ENCODE results near the gene ABCB8.
A peak's percentile ranks its signal among the peaks of the same experiment; 100 is the strongest.
"Not testable (repeated sequence)": the region's sequence is repeated elsewhere in the genome, so short reads cannot be mapped to it uniquely, and the experiment has no call there.

Gene ABCB8

DNA sequence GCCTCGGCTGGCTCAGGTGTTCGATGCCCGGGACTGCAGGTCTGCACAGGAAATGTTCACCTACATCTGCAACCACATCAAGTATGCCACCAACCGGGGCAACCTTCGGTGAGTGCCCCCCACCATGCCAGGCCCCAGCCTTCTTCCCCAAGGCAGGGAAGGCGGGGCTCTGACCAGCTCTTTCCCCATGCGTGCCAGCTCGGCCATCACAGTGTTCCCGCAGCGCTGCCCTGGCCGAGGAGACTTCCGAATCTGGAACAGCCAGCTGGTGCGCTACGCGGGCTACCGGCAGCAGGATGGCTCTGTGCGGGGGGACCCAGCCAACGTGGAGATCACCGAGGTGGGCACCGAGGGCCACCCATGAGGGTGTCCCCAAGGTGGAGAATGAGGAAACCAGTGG lies 29.9 kb upstream of the ABCB8 start:
- no peak for DNase-seq (ENCODE audit: low spot score)

DNA sequence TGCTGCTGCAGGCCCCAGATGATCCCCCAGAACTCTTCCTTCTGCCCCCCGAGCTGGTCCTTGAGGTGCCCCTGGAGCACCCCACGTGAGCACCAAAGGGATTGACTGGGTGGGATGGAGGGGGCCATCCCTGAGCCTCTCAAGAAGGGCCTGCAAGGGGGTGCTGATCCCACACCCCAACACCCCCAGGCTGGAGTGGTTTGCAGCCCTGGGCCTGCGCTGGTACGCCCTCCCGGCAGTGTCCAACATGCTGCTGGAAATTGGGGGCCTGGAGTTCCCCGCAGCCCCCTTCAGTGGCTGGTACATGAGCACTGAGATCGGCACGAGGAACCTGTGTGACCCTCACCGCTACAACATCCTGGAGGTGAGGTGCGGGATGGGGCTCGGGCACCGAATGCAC lies 29.2 kb upstream of the ABCB8 start:
- no peak for DNase-seq (ENCODE audit: low spot score)

DNA sequence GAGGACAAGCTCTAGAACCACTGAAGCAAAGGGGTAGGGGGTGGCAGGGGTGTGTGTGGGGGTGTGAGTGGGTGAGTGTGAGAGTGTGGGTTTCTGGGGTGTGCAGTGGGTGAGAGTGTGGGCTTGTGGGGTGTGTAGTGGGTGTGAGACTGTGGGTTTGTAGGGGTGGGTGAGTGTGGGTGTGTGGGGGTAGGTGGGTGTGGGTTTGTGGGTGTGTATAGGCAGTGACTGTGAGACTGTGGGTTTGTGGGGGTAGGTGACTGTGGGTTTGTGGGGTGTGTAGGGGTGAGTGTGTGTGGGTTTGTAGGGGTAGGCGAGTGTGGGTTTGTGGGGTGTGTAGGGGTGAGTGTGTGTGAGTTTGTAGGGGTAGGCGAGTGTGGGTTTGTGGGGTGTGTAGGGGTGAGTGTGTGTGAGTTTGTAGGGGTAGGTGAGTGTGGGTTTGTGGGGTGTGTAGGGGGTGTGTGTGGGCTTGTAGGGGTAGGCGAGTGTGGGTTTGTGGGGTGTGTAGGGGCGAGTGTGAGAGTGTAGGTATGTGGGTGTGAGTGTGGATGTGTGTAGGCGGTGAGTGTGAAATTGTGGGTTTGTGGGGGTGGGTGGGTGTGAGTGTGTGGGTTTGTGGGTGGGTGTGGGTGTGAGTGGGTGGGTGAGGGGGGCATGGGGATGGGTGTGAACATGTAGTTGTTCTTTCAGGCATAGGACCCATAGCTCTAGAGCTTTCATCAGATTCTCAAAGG lies 28.6 kb upstream of the ABCB8 start:
- DNase-seq (ENCODE audit: low spot score) = no peak

DNA sequence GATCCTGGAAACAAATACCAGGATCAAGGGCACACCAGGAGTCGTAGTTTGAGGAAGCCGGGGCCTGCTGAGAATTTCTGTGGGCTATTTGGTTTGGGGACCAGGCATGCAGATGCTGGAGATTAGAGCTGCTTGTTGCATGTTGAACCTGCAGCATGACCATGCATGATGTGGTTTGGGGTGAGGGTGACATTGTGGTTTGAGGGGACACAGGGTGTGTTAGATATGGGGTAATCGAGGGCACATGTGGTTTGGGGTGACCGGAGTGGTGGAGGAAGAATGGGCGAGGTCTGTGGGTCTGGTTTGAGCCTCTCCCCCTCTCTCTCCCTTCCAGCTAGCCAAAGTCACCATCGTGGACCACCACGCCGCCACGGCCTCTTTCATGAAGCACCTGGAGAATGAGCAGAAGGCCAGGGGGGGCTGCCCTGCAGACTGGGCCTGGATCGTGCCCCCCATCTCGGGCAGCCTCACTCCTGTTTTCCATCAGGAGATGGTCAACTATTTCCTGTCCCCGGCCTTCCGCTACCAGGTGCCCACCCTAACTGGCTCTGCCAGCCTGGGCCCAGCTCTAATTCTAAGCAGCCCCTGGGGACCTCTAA lies 27.3 kb upstream of the ABCB8 start:
- DNase-seq (ENCODE audit: low spot score) = no peak

DNA sequence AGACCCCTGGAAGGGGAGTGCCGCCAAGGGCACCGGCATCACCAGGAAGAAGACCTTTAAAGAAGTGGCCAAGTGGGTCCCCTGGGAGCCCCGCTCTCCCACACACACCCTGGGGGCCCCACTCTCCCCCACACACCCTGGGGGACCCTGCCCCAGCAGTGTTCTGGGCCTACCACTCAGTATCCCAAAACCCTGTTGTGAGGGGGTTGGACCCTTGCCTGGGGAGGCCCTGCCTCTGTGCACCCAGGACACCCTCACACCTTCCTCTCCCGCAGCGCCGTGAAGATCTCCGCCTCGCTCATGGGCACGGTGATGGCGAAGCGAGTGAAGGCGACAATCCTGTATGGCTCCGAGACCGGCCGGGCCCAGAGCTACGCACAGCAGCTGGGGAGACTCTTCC lies 26.7 kb upstream of the ABCB8 start:
- no peak for DNase-seq (ENCODE audit: low spot score)

DNA sequence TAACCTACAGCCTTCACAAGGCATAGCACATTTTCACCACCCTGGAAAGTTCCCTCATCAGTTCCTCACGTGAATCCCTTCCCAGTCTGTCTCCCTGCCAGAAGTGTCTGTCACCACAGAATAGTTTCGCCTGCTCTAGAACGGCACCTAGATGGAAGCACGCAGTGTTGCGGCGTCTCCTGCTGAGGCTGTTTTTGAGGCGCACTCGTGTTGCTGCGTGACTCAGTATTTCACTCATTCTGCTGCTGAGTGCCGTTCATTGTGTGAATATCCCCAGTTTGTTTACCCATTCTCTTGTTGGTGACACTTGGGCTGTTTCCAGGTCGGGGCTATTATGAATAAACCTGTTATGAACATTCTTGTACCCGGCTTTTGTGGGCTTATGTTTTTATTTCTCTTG lies 24.7 kb upstream of the ABCB8 start:
- DNase-seq (ENCODE audit: low spot score) = no peak

DNA sequence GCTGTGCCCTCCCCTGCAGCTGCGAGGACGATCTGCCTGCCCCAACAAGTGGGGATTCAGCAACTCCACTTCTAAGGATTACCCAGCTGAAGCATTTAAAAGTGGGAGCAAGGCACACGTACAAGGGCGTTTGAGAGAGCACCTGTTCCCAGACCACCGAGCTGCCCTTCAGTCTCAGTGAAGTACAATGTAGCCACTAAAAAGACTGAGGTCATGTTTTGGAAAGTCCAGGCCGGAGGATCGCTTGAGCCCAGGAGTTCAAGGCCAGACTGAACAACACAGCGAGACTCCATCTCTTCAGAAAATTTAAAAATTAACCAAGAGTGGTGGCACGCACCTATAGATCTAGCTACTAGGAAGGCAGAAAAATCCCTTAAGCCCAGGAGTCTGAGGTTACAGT lies 22.7 kb upstream of the ABCB8 start:
- DNase-seq (ENCODE audit: low spot score) = no peak

DNA sequence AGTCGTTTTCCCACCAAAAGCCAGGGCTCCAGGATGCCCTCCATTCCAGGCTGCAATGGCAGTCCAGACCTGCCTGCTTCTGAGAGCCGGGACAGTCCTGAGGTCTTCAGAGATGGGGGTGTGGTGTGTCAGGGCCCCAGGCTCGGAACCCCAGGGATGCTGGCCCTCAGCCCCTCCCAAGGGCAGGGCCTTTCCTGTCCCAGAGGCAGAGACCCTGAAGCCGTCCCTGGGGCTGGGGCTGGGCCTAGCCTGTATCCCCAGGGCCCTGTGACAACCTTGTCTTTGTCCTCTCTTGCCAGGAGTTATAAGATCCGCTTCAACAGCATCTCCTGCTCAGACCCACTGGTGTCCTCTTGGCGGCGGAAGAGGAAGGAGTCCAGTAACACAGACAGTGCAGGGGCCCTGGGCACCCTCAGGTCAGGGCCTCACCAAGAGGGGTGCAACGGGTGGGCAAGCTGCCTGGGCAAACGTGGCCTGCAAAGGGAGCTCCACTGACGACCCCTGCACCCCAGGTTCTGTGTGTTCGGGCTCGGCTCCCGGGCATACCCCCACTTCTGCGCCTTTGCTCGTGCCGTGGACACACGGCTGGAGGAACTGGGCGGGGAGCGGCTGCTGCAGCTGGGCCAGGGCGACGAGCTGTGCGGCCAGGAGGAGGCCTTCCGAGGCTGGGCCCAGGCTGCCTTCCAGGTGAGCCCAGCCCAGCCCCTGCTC lies 21.5 kb upstream of the ABCB8 start:
- no peak for DNase-seq (ENCODE audit: low spot score)

DNA sequence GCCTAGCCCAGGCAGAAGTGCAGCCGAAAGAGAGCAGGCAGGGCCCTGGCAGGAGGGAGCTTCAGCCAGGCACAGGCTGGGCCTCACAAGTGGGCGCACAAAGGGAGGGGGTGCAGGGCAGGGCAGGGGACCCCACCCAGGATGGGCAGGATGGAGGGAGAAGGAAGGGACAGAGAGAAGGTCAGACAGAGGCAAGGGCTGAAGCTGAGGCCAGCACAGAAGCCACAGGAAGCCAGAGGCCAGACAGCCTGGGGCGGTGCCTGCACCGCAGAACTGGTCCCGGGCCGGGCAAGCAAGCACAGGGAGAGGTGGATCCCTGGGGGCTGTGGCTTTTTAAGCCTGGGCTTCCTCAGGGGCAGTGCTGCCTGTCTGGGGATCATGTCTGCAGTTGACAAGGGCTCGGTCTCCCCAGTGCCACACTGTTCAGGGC lies 20.8 kb upstream of the ABCB8 start:
- DNase-seq (ENCODE audit: low spot score) = no peak

DNA sequence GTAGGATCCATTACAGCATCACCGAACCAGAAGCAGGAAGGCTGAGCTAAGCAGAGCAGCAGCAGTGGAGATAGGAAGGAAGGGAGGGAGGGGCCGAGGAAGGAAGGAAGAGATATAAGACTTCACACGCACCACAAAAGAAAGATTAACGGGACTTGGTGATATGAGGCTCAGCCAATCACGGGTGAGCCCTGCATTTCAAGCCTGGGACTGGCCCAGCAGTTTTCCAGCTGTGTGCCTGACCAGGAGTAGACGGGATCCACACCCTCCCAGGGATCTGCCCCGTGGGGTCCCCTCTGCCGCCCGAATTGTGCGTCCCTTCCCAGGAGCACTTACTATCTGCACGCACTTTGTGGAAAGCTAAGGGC lies 20.1 kb upstream of the ABCB8 start:
- DNase-seq (ENCODE audit: low spot score) = no peak

DNA sequence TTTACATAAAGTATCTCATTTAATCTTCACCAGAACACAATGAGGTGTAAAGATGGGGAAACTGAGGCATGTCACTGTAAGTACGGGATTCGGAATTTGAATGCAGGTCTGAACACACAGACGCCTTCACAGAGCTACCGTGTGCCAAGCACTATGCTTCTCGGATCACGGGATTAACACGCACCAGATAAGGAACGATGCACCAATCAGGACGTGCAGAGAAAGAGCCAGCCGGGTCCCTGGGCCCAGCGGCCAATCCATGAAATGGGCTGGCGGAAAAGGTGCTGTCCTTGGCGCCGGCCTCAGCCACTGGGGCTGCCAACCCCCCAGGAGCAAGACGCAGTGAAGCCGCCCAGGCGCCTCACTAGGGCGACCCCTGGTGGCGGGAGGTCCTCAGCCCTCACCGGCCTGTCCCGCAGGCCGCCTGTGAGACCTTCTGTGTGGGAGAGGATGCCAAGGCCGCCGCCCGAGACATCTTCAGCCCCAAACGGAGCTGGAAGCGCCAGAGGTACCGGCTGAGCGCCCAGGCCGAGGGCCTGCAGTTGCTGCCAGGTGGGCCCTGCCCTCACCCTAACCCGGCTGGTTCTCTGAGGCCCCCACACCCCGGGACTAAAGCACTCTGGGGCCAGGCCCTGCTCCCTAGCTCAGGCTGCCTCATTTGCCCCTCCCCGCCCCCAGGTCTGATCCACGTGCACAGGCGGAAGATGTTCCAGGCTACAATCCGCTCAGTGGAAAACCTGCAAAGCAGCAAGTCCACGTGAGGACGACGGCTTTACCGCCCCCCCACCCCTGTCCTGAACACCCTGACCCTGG lies 19.5 kb upstream of the ABCB8 start:
- DNase-seq (ENCODE audit: low spot score) = no peak

DNA sequence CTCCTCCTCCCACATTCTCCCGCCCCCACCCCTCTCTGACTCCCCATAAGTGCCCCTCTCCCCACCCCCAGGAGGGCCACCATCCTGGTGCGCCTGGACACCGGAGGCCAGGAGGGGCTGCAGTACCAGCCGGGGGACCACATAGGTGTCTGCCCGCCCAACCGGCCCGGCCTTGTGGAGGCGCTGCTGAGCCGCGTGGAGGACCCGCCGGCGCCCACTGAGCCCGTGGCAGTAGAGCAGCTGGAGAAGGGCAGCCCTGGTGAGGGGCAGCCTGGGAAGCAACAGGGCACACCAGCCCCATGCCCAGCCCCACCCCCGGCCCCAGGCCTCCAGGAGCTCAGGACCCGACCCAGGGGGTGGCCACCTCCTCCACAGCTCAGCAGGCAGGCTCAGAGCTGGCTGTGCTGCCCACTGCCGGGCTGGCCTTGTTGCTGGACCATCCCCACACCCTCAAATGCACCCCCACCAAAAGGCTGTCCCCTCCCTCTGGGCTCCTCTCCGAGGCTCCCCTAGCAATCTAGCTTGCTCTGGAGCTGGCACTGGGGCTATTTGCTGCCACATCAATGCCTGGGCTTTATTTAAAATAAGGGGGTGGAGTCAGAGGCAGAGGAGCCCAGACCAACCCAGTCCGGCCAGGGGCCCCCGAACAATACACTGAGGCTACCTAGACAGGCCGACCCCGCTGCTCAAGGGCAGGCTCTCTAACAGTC lies 18.8 kb upstream of the ABCB8 start:
- DNase-seq (ENCODE audit: low spot score) = no peak

DNA sequence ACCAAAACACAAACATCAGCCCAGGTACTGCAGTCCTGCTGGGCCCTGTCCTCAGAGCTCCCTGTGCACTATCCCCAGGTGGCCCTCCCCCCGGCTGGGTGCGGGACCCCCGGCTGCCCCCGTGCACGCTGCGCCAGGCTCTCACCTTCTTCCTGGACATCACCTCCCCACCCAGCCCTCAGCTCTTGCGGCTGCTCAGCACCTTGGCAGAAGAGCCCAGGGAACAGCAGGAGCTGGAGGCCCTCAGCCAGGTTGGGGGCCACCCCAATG lies 18.3 kb upstream of the ABCB8 start:
- DNase-seq (ENCODE audit: low spot score) = no peak

DNA sequence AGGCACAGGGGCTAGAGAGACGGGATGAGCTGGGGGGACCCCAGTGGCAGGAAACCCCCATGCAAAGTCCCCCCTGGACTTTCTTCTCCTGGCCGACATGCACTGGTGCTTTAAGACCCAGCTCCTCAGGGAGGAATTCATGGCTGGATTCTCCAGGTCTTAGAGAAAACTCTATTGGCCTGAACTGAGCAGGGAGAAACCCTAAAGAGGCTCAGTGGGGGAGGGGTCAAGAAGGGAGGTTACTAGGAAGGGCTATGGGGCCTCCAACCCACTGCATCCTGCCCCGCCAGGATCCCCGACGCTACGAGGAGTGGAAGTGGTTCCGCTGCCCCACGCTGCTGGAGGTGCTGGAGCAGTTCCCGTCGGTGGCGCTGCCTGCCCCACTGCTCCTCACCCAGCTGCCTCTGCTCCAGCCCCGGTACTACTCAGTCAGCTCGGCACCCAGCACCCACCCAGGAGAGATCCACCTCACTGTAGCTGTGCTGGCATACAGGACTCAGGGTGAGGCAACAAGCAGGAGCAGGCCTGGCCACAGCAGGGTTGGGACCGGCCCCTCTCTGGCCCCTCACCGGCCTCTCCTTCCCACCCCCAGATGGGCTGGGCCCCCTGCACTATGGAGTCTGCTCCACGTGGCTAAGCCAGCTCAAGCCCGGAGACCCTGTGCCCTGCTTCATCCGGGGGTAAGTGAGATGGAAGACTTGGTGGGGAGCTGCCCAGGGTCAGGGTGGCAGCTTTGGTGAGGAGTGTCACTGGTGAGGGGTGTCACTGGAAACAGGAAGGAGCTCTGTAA lies 17.7 kb upstream of the ABCB8 start:
- DNase-seq (ENCODE audit: low spot score) = no peak

DNA sequence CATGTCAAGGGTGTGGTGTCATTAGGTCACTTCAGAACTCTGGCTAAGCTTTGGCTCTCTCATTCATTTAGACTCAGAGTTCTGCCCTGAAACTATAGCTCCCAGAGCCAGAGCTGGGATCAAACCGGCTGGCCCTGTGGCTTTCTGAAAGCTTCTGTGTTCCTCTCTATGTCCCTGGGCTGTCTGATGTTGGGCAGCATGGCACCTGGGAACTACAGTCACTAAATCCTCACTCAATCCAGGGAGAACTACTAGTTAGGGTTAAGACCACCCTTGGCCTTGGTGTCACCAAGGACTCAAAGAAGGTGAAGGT lies 17.2 kb upstream of the ABCB8 start:
- no peak for DNase-seq (ENCODE audit: low spot score)

DNA sequence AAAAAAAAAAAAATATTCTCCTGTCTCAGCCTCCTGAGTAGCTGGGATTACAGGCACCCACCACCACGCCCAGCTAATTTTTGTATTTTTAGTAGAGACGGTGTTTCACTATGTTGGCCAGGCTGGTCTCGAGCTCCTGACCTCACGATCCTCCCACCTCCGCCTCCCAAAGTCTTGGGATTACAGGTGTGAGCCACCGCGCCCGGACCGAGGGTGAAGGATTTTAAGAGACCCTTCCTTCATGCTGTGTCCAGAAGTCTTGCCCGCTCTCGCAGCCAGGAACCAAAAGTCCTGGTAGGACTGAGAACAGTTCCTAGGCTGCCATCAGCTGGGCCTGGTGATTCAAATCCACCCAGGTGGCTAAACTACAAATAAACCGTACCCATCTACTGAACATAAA lies 16.6 kb upstream of the ABCB8 start:
- DNase-seq (ENCODE audit: low spot score) = not testable (repeated sequence)

DNA sequence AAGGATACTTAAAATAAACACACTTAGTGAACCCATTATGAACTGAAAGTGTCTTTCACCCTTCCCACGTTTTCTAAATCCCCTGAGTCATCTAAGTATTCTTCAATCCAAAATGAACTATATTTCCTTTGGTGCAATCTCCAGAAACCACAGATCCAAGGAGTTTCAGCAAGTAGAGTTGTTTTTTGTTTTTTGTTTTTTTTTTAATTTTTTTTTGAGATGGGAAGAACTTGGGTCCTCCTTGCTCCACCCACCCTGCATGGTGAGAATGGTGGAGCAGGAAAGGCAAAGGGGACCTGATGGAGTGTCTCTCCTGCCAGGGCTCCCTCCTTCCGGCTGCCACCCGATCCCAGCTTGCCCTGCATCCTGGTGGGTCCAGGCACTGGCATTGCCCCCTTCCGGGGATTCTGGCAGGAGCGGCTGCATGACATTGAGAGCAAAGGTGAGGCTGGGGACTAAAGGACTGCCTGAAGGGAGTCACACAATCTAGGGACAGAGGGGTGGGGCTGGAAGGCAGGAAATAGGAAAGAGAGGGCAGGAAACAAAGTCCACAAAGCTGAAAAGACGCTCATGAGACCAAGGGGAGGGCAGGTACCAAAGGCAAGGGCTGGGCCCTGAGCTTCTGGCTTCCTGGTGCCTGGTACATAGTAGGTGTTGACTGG lies 16.1 kb upstream of the ABCB8 start:
- no peak for DNase-seq (ENCODE audit: low spot score)

DNA sequence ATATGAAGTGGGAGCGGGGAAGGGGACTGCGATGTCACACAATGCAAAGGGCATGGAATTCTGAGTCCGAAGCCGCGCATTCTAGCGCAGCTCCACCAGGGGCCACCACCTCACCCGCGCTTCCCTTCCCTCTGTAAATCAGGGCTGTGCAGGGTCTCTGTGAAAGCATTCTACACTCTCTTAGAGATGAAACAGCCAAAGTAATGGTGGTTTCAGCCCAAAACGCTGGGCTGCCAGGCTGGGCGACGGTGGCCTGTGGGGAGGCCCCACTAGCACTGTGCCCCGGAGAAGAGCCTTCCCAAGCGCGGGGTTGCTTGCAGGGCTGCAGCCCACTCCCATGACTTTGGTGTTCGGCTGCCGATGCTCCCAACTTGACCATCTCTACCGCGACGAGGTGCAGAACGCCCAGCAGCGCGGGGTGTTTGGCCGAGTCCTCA lies 15.3 kb upstream of the ABCB8 start:
- no peak for DNase-seq (ENCODE audit: low spot score)

DNA sequence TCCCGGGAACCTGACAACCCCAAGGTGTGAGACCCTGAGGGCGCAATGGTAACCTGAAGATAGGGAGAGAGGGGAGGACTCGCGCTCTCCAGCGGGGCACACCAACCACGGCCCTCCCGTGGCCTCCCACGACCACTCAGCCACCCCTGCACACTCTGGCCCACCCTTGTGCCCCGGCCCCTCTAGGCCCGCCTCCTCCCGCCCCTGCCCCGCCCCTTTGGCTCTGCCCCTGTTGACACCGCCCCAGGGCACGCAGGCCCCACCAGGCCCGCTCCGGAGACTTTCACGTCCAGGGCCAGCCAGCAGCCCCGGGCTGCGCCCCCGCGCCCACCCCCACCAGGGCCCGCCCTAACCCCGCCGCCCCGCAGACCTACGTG lies 14.9 kb upstream of the ABCB8 start:
- no peak for DNase-seq (ENCODE audit: low spot score)

DNA sequence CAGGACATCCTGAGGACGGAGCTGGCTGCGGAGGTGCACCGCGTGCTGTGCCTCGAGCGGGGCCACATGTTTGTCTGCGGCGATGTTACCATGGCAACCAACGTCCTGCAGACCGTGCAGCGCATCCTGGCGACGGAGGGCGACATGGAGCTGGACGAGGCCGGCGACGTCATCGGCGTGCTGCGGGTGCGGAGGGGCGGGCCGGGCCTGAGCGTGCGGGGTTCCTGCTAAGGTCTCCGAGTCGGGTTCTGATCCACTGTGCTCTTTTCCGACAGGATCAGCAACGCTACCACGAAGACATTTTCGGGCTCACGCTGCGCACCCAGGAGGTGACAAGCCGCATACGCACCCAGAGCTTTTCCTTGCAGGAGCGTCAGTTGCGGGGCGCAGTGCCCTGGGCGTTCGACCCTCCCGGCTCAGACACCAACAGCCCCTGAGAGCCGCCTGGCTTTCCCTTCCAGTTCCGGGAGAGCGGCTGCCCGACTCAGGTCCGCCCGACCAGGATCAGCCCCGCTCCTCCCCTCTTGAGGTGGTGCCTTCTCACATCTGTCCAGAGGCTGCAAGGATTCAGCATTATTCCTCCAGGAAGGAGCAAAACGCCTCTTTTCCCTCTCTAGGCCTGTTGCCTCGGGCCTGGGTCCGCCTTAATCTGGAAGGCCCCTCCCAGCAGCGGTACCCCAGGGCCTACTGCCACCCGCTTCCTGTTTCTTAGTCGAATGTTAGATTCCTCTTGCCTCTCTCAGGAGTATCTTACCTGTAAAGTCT lies 14.3 kb upstream of the ABCB8 start:
- peak; percentile 38 for DNase-seq (ENCODE audit: low spot score)
